AG09309 (cell line): Measurements from ENCODE around the gene SYNDIG1.

Experiments
- DNase-seq: peaks from one replicate; pipeline ENCODE4 v3.0.0-alpha.2; 2010; ENCODE audit warnings: low read depth
- H3K4me3 ChIP-seq: 2 replicates; pipeline ENCODE4 v1.5.1; 2011; ENCODE audit warnings: mild to moderate bottlenecking, low read depth, low read length, moderate library complexity; ENCODE audit not compliant: control insufficient read depth
- CTCF ChIP-seq: IDR thresholded peaks from 2 replicates; pipeline ENCODE4 v1.5.1; 2011; ENCODE audit warnings: mild to moderate bottlenecking, low read depth, low read length, inconsistent platforms; ENCODE audit not compliant: insufficient read depth, control insufficient read depth; ENCODE audit errors: missing control alignments

Gene SYNDIG1

GRCh38 chr20:24529369-24529719, 59.9 kb downstream of the SYNDIG1 start:
- H3K4me3 ChIP-seq, result no peak overlapping the region
- no peak for TF ChIP-seq CTCF
- no peak for DNase-seq

- no peak overlapping the region for H3K4me3 ChIP-seq
- DNase-seq, result no peak
- TF ChIP-seq CTCF, result no peak
Measured at GRCh38 chr20:24530131-24530680, 60.8 kb downstream of the SYNDIG1 start.

GRCh38 chr20:24531202-24531601, 61.8 kb downstream of the SYNDIG1 start:
- TF ChIP-seq CTCF, result no peak
- no peak overlapping the region for H3K4me3 ChIP-seq
- DNase-seq, result no peak

GRCh38 chr20:24531631-24532419, 62.4 kb downstream of the SYNDIG1 start:
- no peak overlapping the region for H3K4me3 ChIP-seq
- TF ChIP-seq CTCF, result no peak
- no peak for DNase-seq

- TF ChIP-seq CTCF, result no peak
- H3K4me3 ChIP-seq, result no peak overlapping the region
- DNase-seq, result no peak
Measured at GRCh38 chr20:24533449-24533848, 64.0 kb downstream of the SYNDIG1 start.

GRCh38 chr20:24534282-24534681, 64.9 kb downstream of the SYNDIG1 start:
- no peak for DNase-seq
- no peak overlapping the region for H3K4me3 ChIP-seq
- TF ChIP-seq CTCF, result no peak
